HG03521 (cell line): ENCODE results near the gene ACSBG1.
"Not testable (repeated sequence)": the region's sequence is repeated elsewhere in the genome, so short reads cannot be mapped to it uniquely, and the experiment has no call there.

Source experiments
- ATAC-seq: cut with Tn5 transposase; IDR thresholded peaks from one replicate; pipeline ENCODE4 v1.9.1; 2021; ENCODE audit warnings: mild to moderate bottlenecking, moderate library complexity; ENCODE audit not compliant: unreplicated experiment

The ACSBG1 gene

GRCh38 chr15:78251136-78251535, 16.8 kb upstream of the ACSBG1 start:
- ATAC-seq = no peak

- no peak for ATAC-seq
These were observed 14.8 kb upstream of the ACSBG1 start for GRCh38 chr15:78249131-78249530.

- ATAC-seq = no peak
These were observed 13.5 kb upstream of the ACSBG1 start for GRCh38 chr15:78247911-78248310.

- not testable (repeated sequence) for ATAC-seq
These were observed 11.7 kb upstream of the ACSBG1 start for GRCh38 chr15:78245976-78246620.

- not testable (repeated sequence) for ATAC-seq
These were observed 11.0 kb upstream of the ACSBG1 start for GRCh38 chr15:78245392-78245791.

GRCh38 chr15:78244893-78245292, 10.5 kb upstream of the ACSBG1 start:
- ATAC-seq = no peak

- ATAC-seq = no peak
These were observed 9.7 kb upstream of the ACSBG1 start for GRCh38 chr15:78244101-78244500.

- ATAC-seq = no peak
These were observed 9.2 kb upstream of the ACSBG1 start for GRCh38 chr15:78243491-78243941.

GRCh38 chr15:78243058-78243457, 8.7 kb upstream of the ACSBG1 start:
- no peak for ATAC-seq

GRCh38 chr15:78242128-78242527, 7.8 kb upstream of the ACSBG1 start:
- no peak for ATAC-seq

- ATAC-seq = no peak
These were observed 6.7 kb upstream of the ACSBG1 start for GRCh38 chr15:78241017-78241416.

GRCh38 chr15:78239811-78240210, 5.4 kb upstream of the ACSBG1 start:
- ATAC-seq = no peak

- ATAC-seq = no peak
These were observed 2.8 kb upstream of the ACSBG1 start for GRCh38 chr15:78237146-78237545.

GRCh38 chr15:78236491-78236890, 2.1 kb upstream of the ACSBG1 start:
- no peak for ATAC-seq

- ATAC-seq = no peak
These were observed 869 bp downstream of the ACSBG1 start for GRCh38 chr15:78233496-78233895.

- ATAC-seq = no peak
These were observed 1.4 kb downstream of the ACSBG1 start for GRCh38 chr15:78232951-78233350.

GRCh38 chr15:78229431-78230406, 4.6 kb downstream of the ACSBG1 start:
- no peak for ATAC-seq

- no peak for ATAC-seq
These were observed 5.9 kb downstream of the ACSBG1 start for GRCh38 chr15:78228356-78228996.

- ATAC-seq = no peak
These were observed 8.4 kb downstream of the ACSBG1 start for GRCh38 chr15:78225783-78226541.

GRCh38 chr15:78224023-78224411, 10.3 kb downstream of the ACSBG1 start:
- ATAC-seq = no peak
